Activated CD4-positive, alpha-beta T cell treated with anti-CD3 and anti-CD28 coated beads, Interleukin-2, amount 10 ng/mL, durations not matched to agents 24 days and 14 days (primary cell): ENCODE results near the gene ZDHHC11. TPM values are rescaled to one million over a fixed set of nuclear protein-coding genes. Genes with fewer than 3 reads are reported as not detected.
"Not testable (repeated sequence)": the region's sequence is repeated elsewhere in the genome, so short reads cannot be mapped to it uniquely, and the experiment has no call there.

ENCODE experiments used
- DNase-seq: peaks from one replicate; pipeline ENCODE4 v3.0.0; 2022
- H3K27ac Mint-ChIP-seq: one replicate; pipeline ENCODE4 v1.8.0; 2022; ENCODE audit warnings: mild to moderate bottlenecking, mixed read lengths
- H3K27me3 Mint-ChIP-seq: one replicate; pipeline ENCODE4 v1.8.0; 2022; ENCODE audit warnings: mixed read lengths
- H3K36me3 Mint-ChIP-seq: one replicate; pipeline ENCODE4 v1.8.0; 2022; ENCODE audit warnings: low read depth, mild to moderate bottlenecking, mixed read lengths
- H3K4me1 Mint-ChIP-seq: one replicate; pipeline ENCODE4 v1.8.0; 2021; ENCODE audit warnings: mixed read lengths
- H3K4me3 Mint-ChIP-seq: one replicate; pipeline ENCODE4 v1.8.0; 2022; ENCODE audit warnings: mild to moderate bottlenecking, moderate library complexity, mixed read lengths
- H3K9me3 Mint-ChIP-seq: one replicate; pipeline ENCODE4 v1.8.0; 2021; ENCODE audit warnings: mixed read lengths
- intact Hi-C: fragments of 100-400 bp; cut with micrococcal nuclease; formaldehyde crosslinking; loops from one replicate; pipeline ENCODE4 v1.15.1; 2023
- total RNA-seq: library from RNA; stranded (reverse); gene quantifications from 2 replicates; pipeline ENCODE4 v1.2.3, GENCODE V29; 2022

Gene ZDHHC11
- total RNA-seq, 1 donor from 2014 or later = 14.3 TPM

DNA sequence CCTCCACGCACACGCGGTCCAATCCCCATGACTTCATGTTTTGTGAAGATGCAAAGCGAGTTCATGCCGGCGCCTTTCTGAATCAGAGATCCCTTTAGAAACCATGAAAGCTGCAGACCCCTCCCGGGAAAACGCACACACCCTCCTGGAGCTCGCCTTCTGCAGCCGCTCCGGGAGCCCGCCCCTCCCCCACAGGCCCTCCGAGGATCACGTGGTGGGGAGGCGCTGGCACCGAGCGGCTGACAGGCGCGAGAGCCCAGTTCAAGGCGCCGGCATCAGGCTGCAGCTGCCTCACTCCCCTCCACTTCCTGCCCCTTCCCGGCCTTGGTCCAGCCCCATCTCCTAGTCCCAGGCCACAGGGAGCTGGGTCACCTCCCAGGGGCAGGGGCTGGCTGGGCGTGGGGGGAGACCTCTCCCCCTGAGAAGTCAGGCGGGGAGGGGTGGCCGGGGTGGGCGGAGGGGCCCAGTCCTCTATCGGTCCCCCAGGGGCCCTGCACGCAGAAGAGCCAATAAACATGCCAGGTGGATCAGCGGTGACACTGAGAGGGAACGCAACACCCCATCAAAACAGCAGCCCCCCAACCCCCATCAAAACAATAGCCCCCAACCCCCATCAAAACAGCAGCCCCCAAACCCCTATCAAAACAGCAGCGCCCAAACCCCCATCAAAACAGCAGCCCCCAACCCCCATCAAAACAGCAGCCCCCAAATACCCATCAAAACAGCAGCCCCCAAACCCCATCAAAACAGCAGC lies 67.6 kb downstream of the ZDHHC11 start:
- peak overlapping the region; percentile 59 for H3K4me3 Mint-ChIP-seq
- H3K4me1 Mint-ChIP-seq, H3K9me3 Mint-ChIP-seq, H3K27ac Mint-ChIP-seq, H3K36me3 Mint-ChIP-seq, H3K27me3 Mint-ChIP-seq, intact Hi-C loops: not testable (repeated sequence)
- DNase-seq = peak; percentile 64

- H3K4me1 Mint-ChIP-seq, H3K36me3 Mint-ChIP-seq, H3K27me3 Mint-ChIP-seq, DNase-seq, H3K9me3 Mint-ChIP-seq, intact Hi-C loops, H3K4me3 Mint-ChIP-seq, H3K27ac Mint-ChIP-seq: not testable (repeated sequence)
Measured at GRCh38 chr5:782356-782755, 68.4 kb downstream of the ZDHHC11 start.

DNA sequence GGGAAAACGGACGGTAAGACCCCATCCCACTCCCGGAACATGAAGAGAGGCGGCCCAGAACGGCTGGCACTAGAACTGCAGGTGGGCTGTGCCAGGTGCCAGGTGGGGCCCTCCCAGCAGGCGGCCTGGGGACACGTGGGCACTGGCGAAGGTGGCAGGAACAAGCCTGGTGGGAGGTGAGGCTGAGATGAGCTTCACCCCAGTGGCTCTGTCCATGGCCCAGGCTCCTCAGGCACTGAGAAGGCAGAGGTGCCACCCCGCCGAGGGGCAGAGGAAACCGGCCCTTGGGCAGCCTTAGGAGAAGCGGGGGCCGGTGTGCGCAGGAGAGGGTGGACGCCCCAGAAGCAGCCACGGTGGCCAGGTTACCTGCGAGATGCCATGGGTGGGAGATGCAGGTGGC lies 70.2 kb downstream of the ZDHHC11 start:
- H3K27ac Mint-ChIP-seq, intact Hi-C loops, H3K9me3 Mint-ChIP-seq, H3K4me1 Mint-ChIP-seq, H3K4me3 Mint-ChIP-seq, H3K36me3 Mint-ChIP-seq, H3K27me3 Mint-ChIP-seq, DNase-seq: not testable (repeated sequence)

DNA sequence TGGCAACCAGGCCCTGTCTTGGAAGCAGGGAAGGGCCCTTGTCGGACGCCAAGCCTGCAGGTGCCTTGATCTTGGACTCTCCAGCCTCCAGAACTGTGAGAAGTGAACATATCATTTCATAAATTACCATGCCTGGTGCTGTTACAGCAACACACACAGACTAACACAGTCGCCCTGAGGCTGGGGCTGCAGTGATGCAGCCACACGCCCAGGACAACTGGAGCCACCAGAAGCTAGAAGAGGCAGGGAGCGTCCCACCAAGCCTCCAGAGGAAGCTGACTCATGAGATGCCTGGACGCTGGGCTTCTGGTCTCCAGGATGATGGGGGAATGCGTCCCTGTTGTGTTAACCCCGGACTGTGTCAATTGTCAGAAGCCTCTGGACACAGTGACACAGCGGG lies 71.8 kb downstream of the ZDHHC11 start:
- intact Hi-C loops = loop anchor here (10.0 kb wide), 1 partner anchor 94 kb away; no protein-coding TSS in a partner anchor
- not testable (repeated sequence) for H3K27ac Mint-ChIP-seq

GRCh38 chr5:778421-778820 lies 72.4 kb downstream of the ZDHHC11 start:
- H3K9me3 Mint-ChIP-seq, H3K4me3 Mint-ChIP-seq, H3K36me3 Mint-ChIP-seq, H3K27me3 Mint-ChIP-seq, DNase-seq, H3K4me1 Mint-ChIP-seq, H3K27ac Mint-ChIP-seq: not testable (repeated sequence)
- intact Hi-C loops = loop anchor here (10.0 kb wide), 1 partner anchor 94 kb away; no protein-coding TSS in a partner anchor

More for the DNA sequence above, 71.8 kb downstream of the ZDHHC11 start:
- H3K4me1 Mint-ChIP-seq, H3K27me3 Mint-ChIP-seq, H3K36me3 Mint-ChIP-seq, H3K9me3 Mint-ChIP-seq, H3K4me3 Mint-ChIP-seq, DNase-seq: not testable (repeated sequence)

DNA sequence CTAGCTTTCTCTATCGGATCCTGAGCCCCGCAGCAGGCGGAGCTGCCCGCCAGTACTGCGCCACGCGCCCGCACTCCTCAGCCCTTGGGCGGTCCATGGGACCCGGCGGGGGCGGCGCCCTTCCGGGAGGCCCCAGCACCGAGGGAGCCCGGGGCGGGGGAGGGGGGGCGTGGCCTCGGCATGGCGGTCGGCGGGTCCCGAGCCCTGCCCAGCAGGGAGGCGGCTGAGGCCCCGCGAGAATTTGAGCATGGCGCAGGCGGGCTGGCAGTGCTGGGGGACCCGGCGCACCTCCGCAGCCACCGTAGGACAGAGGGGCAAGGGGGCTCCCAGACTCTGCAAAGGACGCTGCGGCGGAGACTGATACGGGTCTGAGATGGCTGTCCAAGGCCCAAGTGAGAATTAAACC lies 73.0 kb downstream of the ZDHHC11 start:
- intact Hi-C loops = loop anchor here (10.0 kb wide), 1 partner anchor 93 kb away; no protein-coding TSS in a partner anchor

GRCh38 chr5:776862-777711 lies 73.7 kb downstream of the ZDHHC11 start:
- H3K36me3 Mint-ChIP-seq = no peaks in the 10 kb centered on the region
- intact Hi-C loops = loop anchor here (10.0 kb wide), 1 partner anchor 92 kb away; no protein-coding TSS in a partner anchor
- no peaks in the 10 kb centered on the region for H3K27me3 Mint-ChIP-seq
- DNase-seq = peak; percentile 51
- H3K9me3 Mint-ChIP-seq = no peaks in the 10 kb centered on the region
- no peak overlapping the region for H3K27ac Mint-ChIP-seq
- H3K4me1 Mint-ChIP-seq = no peaks in the 10 kb centered on the region
- no peak overlapping the region for H3K4me3 Mint-ChIP-seq

More for the DNA sequence above, 73.0 kb downstream of the ZDHHC11 start:
- Mint-ChIP-seq H3K4me3 (no peak overlapping the region), H3K9me3 (no peaks in the 10 kb centered on the region), H3K27me3 (no peaks in the 10 kb centered on the region), H3K36me3 (no peaks in the 10 kb centered on the region), H3K4me1 (no peaks in the 10 kb centered on the region), H3K27ac (no peak overlapping the region)
- DNase-seq = no peak

- Mint-ChIP-seq H3K9me3 (no peaks in the 10 kb centered on the region), H3K27ac (no peak overlapping the region), H3K4me1 (no peaks in the 10 kb centered on the region), H3K4me3 (no peak overlapping the region), H3K27me3 (no peaks in the 10 kb centered on the region), H3K36me3 (no peaks in the 10 kb centered on the region)
- peak; percentile 33 for DNase-seq
- intact Hi-C loops = loop anchor here (10.0 kb wide), 1 partner anchor 91 kb away; no protein-coding TSS in a partner anchor
Measured at GRCh38 chr5:775961-776861, 74.6 kb downstream of the ZDHHC11 start.

- H3K27me3 Mint-ChIP-seq, H3K9me3 Mint-ChIP-seq, H3K4me1 Mint-ChIP-seq, H3K4me3 Mint-ChIP-seq, H3K36me3 Mint-ChIP-seq, H3K27ac Mint-ChIP-seq: not testable (repeated sequence)
- intact Hi-C loops = loop anchor here (10.0 kb wide), 1 partner anchor 91 kb away; no protein-coding TSS in a partner anchor
- DNase-seq = peak; percentile 44
Measured at GRCh38 chr5:775595-775960, 75.2 kb downstream of the ZDHHC11 start.

DNA sequence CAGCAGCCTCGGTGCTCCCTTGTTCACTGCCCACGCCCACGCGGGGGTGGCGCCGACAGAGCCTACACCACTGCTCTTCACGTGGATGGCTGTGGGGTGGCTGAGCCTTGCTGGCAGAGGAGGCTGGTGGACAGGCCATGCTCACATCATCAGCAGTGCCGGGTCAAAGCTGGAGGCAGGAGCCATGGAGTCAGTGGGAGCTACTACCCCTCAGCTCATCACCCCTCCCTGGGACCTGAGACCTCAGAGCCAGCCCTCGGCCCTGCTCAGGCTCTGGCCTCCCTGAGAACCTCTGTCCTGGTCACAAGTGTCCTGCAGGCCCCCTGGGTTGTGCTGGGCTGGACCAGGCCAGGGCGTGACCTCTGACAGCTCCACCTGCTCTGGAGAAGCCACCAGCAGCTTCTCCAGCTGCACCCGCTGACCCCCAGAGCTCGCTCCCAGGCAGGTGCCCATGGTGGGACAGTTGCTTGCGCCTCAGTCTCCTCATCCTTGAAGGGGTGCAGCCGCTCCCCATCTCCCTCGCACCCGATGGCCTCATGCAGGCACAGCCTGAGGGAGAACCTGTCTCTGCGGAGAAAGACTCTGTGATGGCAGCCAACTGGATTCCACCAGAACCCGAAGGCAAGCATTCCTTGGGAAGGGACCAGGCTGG lies 75.8 kb downstream of the ZDHHC11 start:
- H3K27me3 Mint-ChIP-seq = not testable (repeated sequence)
- intact Hi-C loops = loop anchor here (10.0 kb wide), 1 partner anchor 90 kb away; no protein-coding TSS in a partner anchor

GRCh38 chr5:774304-774703 lies 76.5 kb downstream of the ZDHHC11 start:
- not testable (repeated sequence) for H3K27ac Mint-ChIP-seq, H3K4me3 Mint-ChIP-seq, H3K36me3 Mint-ChIP-seq, H3K4me1 Mint-ChIP-seq, H3K9me3 Mint-ChIP-seq, H3K27me3 Mint-ChIP-seq
- intact Hi-C loops = loop anchor here (10.0 kb wide), 1 partner anchor 90 kb away; no protein-coding TSS in a partner anchor
- peak; percentile 35 for DNase-seq

More for the DNA sequence above, 75.8 kb downstream of the ZDHHC11 start:
- not testable (repeated sequence) for H3K36me3 Mint-ChIP-seq, H3K4me3 Mint-ChIP-seq, H3K9me3 Mint-ChIP-seq, H3K27ac Mint-ChIP-seq, H3K4me1 Mint-ChIP-seq
- DNase-seq = peak; percentile 52

- intact Hi-C loops = loop anchor here (10.0 kb wide), 1 partner anchor 89 kb away; no protein-coding TSS in a partner anchor
- no peak overlapping the region for H3K4me3 Mint-ChIP-seq
Measured at GRCh38 chr5:773517-774264, 77.1 kb downstream of the ZDHHC11 start.

More at GRCh38 chr5:773517-774264, 77.1 kb downstream of the ZDHHC11 start:
- no peaks in the 10 kb centered on the region for H3K36me3 Mint-ChIP-seq
- no peak overlapping the region for H3K27ac Mint-ChIP-seq
- no peaks in the 10 kb centered on the region for H3K27me3 Mint-ChIP-seq
- H3K4me1 Mint-ChIP-seq = no peaks in the 10 kb centered on the region
- H3K9me3 Mint-ChIP-seq = no peaks in the 10 kb centered on the region
- DNase-seq = peak; percentile 51
